ENCODE measurements around the gene APOBR. TPM values are rescaled to one million over a fixed set of nuclear protein-coding genes. Genes with fewer than 3 reads are reported as not detected.

Gene APOBR
- total and polyA plus RNA-seq, 2 of the 13 experiments (the other 11 are each of a cell fraction or from before 2014, with no cell fraction given): 0.03 TPM; not detected in 1

DNA sequence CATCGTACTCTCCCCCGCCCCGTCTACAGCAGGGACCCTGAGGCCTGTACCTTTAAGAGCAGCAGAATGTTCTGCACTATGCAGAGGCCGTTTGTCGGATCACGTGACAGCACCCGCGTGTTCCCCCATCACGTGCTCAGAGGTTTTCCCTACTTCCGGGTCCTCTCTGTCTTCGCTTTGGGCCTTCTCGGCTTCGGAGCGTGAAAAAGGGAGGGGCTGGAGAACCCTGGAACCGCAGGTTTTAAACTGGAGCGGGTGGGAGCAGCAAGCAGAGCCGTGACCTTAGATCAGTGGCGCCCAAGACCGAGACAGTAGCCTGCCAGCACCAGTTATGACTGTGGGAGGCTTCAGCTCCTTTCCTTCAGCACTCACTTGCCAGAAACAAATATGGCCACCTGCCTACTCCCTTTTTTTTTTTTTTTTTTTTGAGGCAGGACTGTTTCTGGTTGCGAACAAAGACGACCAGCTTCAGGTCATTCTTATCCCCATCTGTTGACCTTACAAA, 2.4 kb upstream of the APOBR start, which contains the start of gene CLN3 (continued):
- 0 out of 2 replicates have a peak, but pooled peaks have one; percentile 33 for TF ChIP-seq KDM2A (CRISPR knock-in tag; IDR thresholded peaks at IDR 0.05; ENCODE audit: borderline replicate concordance, low read depth)
- no peak for TF ChIP-seq SOX6 (IDR thresholded peaks at IDR 0.05)
- TF ChIP-seq SOX6 (CRISPR knock-in tag; IDR thresholded peaks at IDR 0.05): peak; percentile 52
- TF ChIP-seq NFIC (IDR thresholded peaks at IDR 0.05; ENCODE audit: low read length): peak; percentile 85; the same call in 1 of the 2 replicates
- TF ChIP-seq SALL1 (CRISPR knock-in tag; IDR thresholded peaks at IDR 0.05): peak; percentile 85
- peak; percentile 44; the same call in 1 of the 2 replicates for TF ChIP-seq NFYC (CRISPR knock-in tag; IDR thresholded peaks at IDR 0.05)
- TF ChIP-seq MAZ (IDR thresholded peaks at IDR 0.05; ENCODE audit: borderline replicate concordance, low read depth, low read length): peak; percentile 58; the same call in 1 of the 2 replicates
- no peak for TF ChIP-seq MAZ (CRISPR knock-in tag; IDR thresholded peaks at IDR 0.05; ENCODE audit: low read depth)
- no peak for TF ChIP-seq THYN1 (CRISPR knock-in tag; IDR thresholded peaks at IDR 0.05; ENCODE audit: borderline replicate concordance, low read depth)
- TF ChIP-seq MED13 (CRISPR knock-in tag; IDR thresholded peaks at IDR 0.05): no peak
- TF ChIP-seq, protein P1, sequence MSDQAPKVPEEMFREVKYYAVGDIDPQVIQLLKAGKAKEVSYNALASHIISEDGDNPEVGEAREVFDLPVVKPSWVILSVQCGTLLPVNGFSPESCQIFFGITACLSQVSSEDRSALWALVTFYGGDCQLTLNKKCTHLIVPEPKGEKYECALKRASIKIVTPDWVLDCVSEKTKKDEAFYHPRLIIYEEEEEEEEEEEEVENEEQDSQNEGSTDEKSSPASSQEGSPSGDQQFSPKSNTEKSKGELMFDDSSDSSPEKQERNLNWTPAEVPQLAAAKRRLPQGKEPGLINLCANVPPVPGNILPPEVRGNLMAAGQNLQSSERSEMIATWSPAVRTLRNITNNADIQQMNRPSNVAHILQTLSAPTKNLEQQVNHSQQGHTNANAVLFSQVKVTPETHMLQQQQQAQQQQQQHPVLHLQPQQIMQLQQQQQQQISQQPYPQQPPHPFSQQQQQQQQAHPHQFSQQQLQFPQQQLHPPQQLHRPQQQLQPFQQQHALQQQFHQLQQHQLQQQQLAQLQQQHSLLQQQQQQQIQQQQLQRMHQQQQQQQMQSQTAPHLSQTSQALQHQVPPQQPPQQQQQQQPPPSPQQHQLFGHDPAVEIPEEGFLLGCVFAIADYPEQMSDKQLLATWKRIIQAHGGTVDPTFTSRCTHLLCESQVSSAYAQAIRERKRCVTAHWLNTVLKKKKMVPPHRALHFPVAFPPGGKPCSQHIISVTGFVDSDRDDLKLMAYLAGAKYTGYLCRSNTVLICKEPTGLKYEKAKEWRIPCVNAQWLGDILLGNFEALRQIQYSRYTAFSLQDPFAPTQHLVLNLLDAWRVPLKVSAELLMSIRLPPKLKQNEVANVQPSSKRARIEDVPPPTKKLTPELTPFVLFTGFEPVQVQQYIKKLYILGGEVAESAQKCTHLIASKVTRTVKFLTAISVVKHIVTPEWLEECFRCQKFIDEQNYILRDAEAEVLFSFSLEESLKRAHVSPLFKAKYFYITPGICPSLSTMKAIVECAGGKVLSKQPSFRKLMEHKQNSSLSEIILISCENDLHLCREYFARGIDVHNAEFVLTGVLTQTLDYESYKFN (CRISPR knock-in tag; conservative IDR thresholded peaks at IDR 0.05): peak; percentile 60
- TF ChIP-seq NFRKB (IDR thresholded peaks at IDR 0.05): peak; percentile 71
- TF ChIP-seq ISL2 (CRISPR knock-in tag; IDR thresholded peaks at IDR 0.05): no peak
- TF ChIP-seq NR2C2 (CRISPR knock-in tag; IDR thresholded peaks at IDR 0.05; ENCODE audit: borderline replicate concordance): peak; percentile 88
- TF ChIP-seq FOXP1 (IDR thresholded peaks at IDR 0.05): no peak
- peak; percentile 43; the same call in 1 of the 2 replicates for TF ChIP-seq FOXP1 (CRISPR knock-in tag; IDR thresholded peaks at IDR 0.05)
- peak; percentile 88 for TF ChIP-seq THAP11 (CRISPR knock-in tag; IDR thresholded peaks at IDR 0.05)
- TF ChIP-seq, protein P2, sequence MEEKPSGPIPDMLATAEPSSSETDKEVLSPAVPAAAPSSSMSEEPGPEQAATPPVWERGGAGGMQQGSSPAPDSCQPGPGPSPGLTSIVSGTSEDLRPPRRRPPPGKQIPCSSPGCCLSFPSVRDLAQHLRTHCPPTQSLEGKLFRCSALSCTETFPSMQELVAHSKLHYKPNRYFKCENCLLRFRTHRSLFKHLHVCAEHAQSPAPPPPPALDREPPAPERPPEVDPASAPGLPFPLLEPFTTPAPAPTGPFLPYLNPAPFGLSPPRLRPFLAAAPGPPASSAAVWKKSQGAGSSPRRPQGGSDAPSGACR (CRISPR knock-in tag; IDR thresholded peaks at IDR 0.05): no peak
- TF ChIP-seq, protein P3, sequence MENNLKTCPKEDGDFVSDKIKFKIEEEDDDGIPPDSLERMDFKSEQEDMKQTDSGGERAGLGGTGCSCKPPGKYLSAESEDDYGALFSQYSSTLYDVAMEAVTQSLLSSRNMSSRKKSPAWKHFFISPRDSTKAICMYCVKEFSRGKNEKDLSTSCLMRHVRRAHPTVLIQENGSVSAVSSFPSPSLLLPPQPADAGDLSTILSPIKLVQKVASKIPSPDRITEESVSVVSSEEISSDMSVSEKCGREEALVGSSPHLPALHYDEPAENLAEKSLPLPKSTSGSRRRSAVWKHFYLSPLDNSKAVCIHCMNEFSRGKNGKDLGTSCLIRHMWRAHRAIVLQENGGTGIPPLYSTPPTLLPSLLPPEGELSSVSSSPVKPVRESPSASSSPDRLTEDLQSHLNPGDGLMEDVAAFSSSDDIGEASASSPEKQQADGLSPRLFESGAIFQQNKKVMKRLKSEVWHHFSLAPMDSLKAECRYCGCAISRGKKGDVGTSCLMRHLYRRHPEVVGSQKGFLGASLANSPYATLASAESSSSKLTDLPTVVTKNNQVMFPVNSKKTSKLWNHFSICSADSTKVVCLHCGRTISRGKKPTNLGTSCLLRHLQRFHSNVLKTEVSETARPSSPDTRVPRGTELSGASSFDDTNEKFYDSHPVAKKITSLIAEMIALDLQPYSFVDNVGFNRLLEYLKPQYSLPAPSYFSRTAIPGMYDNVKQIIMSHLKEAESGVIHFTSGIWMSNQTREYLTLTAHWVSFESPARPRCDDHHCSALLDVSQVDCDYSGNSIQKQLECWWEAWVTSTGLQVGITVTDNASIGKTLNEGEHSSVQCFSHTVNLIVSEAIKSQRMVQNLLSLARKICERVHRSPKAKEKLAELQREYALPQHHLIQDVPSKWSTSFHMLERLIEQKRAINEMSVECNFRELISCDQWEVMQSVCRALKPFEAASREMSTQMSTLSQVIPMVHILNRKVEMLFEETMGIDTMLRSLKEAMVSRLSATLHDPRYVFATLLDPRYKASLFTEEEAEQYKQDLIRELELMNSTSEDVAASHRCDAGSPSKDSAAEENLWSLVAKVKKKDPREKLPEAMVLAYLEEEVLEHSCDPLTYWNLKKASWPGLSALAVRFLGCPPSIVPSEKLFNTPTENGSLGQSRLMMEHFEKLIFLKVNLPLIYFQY (CRISPR knock-in tag; IDR thresholded peaks at IDR 0.05; ENCODE audit: borderline replicate concordance): no peak
- TF ChIP-seq YEATS4 (CRISPR knock-in tag; IDR thresholded peaks at IDR 0.05; ENCODE audit: borderline replicate concordance): peak; percentile 77; the same call in 1 of the 2 replicates
- peak; percentile 52 for TF ChIP-seq ZNF143 (CRISPR knock-in tag; IDR thresholded peaks at IDR 0.05)
- no peak for TF ChIP-seq KAT2B (IDR thresholded peaks at IDR 0.05; ENCODE audit: borderline replicate concordance, low read depth, low read length)
- no peak for TF ChIP-seq ZNF549 (CRISPR knock-in tag; IDR thresholded peaks at IDR 0.05)

Data from HepG2 (cell line).